ENCODE measurements around the gene TAX1BP1. TPM values are rescaled to one million over a fixed set of nuclear protein-coding genes. Genes with fewer than 3 reads are reported as not detected.
A peak's percentile ranks its signal among the peaks of the same experiment; 100 is the strongest.

TAX1BP1 gene
- total RNA-seq, 1 donor from 2014 or later, result 68.8 TPM

GRCh38 chr7:27782849-27783248 lies 42.9 kb downstream of the TAX1BP1 start:
- ATAC-seq, result no peak

GRCh38 chr7:27784399-27785053 lies 44.6 kb downstream of the TAX1BP1 start:
- peak; percentile 94 for ATAC-seq

- ATAC-seq, result no peak
Observed at GRCh38 chr7:27788437-27788836, 48.5 kb downstream of the TAX1BP1 start.

- no peak for ATAC-seq
Observed at GRCh38 chr7:27793780-27794179, 53.8 kb downstream of the TAX1BP1 start.

- ATAC-seq, result no peak
Observed at GRCh38 chr7:27795977-27796376, 56.0 kb downstream of the TAX1BP1 start.

- no peak for ATAC-seq
Observed at GRCh38 chr7:27799212-27799611, 59.2 kb downstream of the TAX1BP1 start.

- ATAC-seq, result no peak
Observed at GRCh38 chr7:27802999-27803398, 63.0 kb downstream of the TAX1BP1 start.

GRCh38 chr7:27804139-27804538 lies 64.2 kb downstream of the TAX1BP1 start:
- ATAC-seq, result no peak

- ATAC-seq, result no peak
Observed at GRCh38 chr7:27808626-27809025, 68.7 kb downstream of the TAX1BP1 start.

GRCh38 chr7:27810186-27810585 lies 70.2 kb downstream of the TAX1BP1 start:
- ATAC-seq, result no peak

GRCh38 chr7:27812706-27813105 lies 72.7 kb downstream of the TAX1BP1 start:
- ATAC-seq, result no peak

GRCh38 chr7:27822245-27822644 lies 82.3 kb downstream of the TAX1BP1 start:
- ATAC-seq, result no peak

- no peak for ATAC-seq
Observed at GRCh38 chr7:27825891-27826290, 85.9 kb downstream of the TAX1BP1 start.

GRCh38 chr7:27826357-27826756 lies 86.4 kb downstream of the TAX1BP1 start:
- ATAC-seq, result no peak

- ATAC-seq, result no peak
Observed at GRCh38 chr7:27834179-27834921, 94.4 kb downstream of the TAX1BP1 start.

GRCh38 chr7:27835376-27835775 lies 95.4 kb downstream of the TAX1BP1 start:
- no peak for ATAC-seq

GRCh38 chr7:27836536-27836935 lies 96.6 kb downstream of the TAX1BP1 start:
- ATAC-seq, result no peak

GRCh38 chr7:27839099-27839498 lies 99.1 kb downstream of the TAX1BP1 start:
- no peak for ATAC-seq

GRCh38 chr7:27840313-27840712 lies 100.4 kb downstream of the TAX1BP1 start:
- ATAC-seq, result peak; percentile 7

GRCh38 chr7:27840760-27841364 lies 100.9 kb downstream of the TAX1BP1 start:
- no peak for ATAC-seq

GRCh38 chr7:27842094-27842692 lies 102.2 kb downstream of the TAX1BP1 start:
- ATAC-seq, result no peak

GRCh38 chr7:27842851-27843250 lies 102.9 kb downstream of the TAX1BP1 start:
- no peak for ATAC-seq

- no peak for ATAC-seq
Observed at GRCh38 chr7:27843584-27844305, 103.8 kb downstream of the TAX1BP1 start.
